ENCODE results near the gene CTNNA2.

The CTNNA2 gene

DNA sequence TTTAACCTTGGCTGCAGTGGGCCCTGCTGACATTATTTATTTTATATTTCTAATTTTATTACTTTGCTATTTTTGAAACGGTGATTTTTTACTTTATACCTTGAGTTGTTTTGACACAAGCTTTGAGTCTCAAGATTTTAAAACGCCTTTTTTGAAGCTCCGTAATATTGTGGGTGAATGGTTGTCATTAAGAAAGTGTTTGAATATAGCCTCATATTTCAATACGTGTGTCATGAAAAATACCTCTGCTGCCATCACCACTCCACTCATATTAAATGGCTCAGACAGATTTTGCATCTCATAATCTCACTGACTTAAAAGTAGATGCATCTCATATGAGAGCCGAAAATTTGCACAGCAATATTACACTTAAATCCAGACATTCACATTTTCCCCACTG is 106.6 kb downstream of the CTNNA2 start:
- no peak for DNase-seq

DNA sequence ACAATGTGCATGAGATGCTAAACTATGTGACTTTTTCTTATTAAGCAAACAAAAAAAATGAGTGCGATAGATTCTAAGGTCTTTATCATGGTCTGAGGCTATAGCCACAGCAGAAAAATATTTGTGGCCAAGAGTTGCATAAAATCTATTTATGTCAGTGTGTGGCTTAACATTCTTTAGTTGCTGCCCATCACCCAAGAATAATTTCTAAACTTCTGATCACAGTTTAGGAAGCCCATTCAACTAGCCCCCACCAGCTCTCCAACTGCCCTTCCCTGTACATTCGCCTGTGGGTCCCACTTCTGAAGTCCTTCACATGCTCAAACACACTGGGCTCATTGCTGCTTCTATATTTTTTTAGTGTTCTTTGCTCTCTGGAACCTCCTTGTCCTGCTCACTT is 107.1 kb downstream of the CTNNA2 start:
- no peak for DNase-seq

DNA sequence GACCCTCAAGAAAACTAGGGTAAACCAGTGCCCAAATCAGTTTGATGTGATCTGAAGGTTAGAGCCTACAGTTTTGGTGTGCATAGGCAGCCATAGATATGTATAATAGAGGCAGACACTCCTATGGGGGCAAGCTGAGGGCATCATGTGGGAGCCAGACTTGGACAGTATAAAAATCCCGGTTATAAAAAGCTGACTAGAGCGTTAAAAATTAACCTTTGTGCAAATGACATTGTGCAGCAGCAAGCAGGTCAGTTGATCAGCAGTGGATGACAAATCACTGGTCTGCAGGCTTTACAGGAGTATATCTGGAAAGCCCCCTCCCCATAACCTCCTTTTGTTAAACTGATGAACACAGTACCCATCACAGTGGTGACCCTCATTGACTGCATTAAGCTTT is 107.8 kb downstream of the CTNNA2 start:
- DNase-seq, result no peak

DNA sequence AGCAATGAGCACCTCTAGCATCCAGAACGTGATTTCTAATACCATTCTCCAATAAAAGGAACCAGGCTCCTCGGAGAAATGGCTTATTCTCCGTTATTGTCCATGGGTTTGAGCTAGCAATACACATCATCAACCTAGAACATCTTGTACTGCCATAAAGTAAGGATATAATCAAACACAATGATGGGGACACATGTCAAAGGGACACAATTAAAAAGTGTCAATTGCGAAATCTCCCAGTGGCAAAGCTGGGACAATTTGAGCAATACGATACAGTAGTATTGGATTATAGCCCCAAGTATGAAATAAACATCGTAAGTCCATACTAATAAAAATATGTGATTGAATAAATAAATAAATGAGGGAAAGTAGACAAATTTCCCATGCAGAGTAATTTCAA is 108.4 kb downstream of the CTNNA2 start:
- DNase-seq, result no peak

DNA sequence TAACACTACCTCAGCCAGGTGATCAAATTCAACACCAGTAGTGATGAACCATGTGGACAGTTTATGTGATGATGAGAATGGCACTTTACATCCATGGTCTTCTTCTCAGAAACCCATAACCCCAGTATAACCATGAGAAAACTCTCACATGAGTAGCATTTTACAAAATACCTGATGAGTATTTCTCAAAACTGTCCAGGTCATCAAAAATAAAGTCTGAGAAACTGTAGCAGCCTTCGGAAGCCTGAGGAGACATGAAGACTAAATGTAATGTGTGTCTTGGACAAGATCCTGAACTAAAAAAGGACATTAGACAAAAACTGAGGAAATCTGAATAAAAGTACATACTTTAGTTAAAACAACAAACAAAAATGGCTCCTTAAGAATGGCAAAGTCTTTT is 108.9 kb downstream of the CTNNA2 start:
- no peak for DNase-seq

DNA sequence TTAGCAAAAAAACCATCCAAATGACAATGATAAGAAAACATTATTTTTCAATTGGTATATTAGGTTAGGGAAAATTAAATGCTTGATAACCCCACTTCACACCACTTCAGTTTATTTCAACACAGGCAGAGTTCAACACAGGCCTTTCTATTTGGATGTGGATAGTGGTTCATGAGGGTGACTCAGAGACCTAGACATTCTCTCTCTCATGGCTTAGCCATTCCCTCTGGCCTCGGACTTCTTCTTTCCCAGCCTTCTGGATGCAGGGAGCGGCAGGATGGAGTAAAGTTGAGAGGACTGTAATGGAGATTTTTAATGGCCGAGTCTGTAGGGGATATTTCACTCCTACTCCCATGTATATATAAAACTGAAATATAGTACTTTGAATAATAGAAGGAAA is 109.7 kb downstream of the CTNNA2 start:
- no peak for DNase-seq

DNA sequence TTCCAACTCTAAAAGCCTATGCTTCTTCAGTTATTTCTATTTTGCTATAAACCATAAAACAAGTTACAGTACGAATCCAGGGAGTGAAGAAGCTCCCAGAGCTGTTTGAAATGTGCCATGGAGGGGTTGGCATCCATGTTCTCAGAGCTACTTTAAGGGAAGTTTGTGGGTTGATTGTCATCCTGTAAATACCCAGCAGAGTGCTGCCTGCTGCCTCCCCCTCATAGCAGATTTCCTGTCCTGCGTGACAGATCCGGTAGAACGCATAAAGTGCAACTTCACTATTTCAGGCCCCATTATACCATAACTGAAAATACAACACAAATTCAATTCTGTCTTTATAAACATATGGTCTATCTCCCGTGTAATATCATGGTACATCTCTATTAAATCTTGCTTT is 114.4 kb downstream of the CTNNA2 start:
- DNase-seq, result no peak

DNA sequence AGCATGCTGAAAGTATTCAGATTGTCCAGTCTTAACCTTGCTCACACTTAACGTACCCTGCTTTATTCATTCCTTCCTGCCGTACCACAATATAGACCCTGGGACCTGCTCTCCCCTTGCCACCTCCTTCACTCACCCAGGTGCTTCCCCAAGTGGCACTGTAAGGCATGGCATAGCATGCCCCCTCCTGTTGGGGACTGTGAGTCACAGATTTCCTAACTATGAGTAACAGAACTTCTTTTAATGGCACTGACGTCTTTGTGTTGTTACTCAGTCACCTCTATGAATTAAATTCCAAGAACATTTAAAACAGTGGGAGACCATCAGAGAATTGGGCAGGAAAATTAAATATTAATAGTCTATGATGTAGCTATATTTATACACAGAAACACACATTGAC is 117.2 kb downstream of the CTNNA2 start:
- DNase-seq, result no peak

DNA sequence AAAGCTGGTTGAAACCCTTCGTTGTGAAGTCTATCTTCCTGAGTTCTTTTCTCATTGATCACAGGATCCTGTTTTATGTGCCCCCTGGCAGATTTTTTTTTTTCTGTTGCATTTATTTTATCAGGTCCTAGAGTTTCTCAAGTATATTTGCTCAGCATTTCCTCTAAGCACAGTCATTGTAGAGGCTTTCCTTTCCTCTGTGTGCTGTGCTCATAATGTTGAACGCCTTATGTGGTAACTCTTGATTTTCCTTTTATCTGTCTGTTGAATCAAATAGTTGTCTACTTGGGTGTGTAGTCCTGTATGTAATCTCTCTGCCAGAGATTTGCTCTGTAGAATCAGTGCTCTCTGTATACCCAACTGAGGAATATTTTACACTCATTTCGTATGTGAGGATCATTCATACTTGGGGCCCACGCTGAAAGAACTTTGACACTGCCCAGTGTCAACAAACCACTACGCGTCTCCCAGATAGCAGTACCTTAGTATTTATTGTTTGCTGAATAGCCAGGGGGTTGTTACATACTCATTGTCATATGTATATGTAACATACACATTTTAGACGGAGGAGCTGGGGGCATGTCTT is 118.2 kb downstream of the CTNNA2 start:
- no peak for DNase-seq

DNA sequence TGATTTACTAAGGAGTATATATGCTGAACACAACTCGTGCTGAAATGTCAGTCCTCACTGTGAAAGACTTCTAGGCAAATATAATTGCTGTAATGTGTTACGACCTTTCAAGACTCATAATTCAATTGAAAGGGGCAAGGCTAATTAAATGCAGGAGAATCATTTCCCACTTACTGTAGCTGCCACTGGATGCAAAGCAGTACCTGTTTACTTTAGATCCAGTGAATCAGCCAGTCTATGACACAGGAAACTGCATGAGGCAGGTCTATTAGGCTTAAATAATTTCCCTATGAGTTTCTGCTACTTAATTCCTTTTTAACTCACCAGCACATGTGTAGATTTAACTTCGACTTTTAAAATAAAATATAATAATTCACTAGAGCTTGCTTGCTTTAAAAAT is 125.6 kb downstream of the CTNNA2 start:
- DNase-seq, result no peak

DNA sequence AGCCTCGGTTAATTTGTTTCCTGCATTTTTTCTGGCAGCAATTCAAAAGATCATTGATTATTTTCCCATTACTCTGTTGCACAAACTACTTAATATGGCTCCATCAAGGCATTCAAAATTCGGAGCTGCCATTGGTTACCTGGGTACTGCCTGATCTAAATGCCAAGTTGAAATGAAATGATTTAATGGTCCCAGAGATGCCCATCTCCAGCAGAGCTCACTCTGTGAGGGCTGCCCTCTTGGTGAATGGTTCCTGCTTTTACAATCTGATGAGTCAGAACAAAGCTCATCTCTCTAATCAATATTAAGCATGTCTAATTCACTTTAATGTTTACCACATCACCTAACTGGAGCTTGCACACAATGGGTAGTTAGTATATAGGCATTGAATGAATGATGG is 126.1 kb downstream of the CTNNA2 start:
- DNase-seq, result no peak

DNA sequence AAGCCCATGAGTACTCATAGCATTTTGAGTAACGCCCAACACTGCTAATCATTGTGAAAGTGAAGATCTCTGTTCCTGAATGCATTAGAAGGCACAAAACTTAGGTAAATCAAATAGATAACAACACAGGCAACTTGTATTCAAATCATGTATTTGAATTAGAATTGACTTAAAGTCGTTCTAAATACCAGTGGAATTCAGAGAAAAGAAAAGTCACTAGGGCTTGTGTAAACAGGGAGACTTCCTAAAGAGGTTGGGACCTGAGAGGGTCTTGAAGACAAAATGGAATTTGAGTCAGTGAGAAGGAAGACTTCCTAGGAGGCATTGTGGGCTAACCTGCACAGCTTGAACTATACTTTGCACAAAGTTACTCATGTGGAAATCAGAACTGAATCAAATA is 127.2 kb downstream of the CTNNA2 start:
- no peak for DNase-seq

DNA sequence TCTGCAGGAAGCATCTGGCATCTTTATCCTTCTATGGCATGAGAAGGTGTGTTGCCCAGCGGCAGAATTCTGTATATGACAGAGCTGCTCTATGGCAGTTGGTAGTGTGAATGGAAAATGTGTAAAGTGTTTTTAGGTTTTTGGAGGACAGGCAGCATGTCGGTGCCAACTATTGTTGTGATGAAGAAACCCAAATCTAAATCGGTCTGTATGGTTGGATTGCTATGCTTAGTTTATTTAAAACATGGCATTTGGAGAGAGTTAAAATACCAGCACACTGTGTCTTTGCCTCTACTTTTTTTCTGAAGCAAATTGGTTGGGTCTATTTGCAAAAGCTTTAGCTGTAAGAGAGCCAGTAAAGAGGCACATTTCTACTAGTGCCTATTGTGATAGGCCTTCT is 136.7 kb downstream of the CTNNA2 start:
- no peak for DNase-seq

DNA sequence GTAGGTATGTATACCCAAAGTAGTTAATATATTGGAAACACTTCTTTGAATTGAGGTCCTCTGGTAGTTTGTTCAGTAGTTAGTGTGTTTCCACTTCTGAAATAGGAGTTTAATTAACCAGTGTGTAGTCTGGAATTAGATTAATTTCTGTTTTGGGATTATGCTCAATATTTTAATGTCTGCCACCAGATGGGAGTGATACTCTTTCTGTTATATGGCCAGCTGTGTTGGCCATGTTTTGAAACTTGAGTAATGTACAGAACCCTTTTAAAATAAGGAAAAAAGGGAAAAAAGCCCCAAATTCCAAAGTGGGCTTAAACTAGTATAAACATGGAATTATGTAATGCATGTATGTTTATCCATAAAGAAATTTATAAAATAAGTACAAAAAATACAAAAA is 147.7 kb downstream of the CTNNA2 start:
- DNase-seq, result no peak

DNA sequence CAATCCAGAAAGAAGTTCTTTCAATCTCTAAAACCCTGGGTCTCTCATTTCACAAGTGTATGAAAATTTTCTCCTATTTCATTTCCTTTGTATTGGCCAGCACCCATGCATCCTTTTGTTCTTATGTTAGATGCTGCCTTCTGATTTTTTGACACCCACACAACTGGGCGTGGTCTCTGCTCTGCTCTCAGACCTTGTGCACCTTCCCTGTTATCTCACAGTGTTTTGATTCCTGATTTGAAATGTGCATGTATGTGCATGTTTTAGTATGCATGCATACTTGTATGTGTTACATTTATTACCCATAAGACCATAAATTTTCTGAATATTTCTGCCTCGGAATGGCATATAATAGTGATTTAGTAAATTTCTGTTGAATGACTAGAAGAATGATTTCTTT is 152.2 kb downstream of the CTNNA2 start:
- no peak for DNase-seq

DNA sequence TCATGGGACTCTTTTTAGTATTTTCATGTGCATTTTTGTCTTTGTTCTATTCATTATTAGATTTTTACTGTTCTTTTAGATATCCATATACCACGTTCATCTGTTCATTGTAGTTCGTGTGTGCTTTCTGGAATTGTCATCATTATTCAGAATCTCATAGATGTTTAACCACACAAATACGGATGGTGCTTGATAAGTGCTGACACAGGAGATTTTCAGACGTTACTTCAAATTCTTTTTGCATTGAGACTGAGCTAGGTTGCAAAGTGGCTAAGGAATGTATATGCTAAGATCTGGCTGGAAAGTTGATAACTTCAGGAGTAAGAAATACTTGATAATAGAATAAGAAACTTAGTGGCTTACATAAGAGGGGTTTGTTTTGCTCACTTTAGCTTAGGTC is 153.6 kb downstream of the CTNNA2 start:
- no peak for DNase-seq

DNA sequence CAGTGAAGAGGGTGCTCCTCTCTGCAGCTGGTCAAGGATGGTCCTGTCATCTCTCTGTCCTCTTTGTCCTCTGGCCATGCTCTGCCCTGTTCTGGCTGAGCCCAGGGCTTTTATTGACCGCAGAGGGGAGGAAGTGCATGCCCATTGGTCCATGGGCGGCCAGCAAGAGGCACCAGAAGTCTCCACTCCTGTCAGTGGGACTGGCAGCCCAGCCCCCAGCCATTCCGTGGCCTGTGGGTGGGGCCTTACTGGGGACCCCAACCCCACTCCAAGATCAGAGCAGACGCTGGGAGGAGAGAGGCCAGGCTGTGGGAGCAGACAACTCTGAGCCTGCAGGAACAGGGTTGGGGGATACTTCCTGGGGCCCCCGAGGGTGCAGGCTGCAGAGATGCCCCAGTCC is 156.9 kb downstream of the CTNNA2 start:
- DNase-seq, result no peak

DNA sequence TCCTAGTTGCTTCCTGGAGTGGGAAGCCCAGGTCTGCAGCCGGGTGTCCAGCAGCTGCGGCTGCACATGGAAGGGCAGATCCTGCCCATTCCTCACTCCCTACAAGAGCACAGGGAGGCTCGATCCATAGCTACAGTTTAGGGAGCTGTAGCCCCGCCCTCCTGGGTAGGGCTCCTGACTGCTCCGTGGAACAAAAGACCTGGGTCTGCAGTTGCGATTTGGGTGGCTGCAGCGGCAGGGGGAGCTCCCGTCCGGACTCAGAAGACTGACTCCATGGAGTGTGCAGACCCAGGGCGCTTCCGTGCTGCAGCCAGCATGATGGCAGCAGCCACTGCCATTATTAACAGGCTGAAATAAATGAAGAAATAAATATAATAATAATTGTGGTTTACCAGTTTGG is 157.3 kb downstream of the CTNNA2 start:
- DNase-seq, result no peak

DNA sequence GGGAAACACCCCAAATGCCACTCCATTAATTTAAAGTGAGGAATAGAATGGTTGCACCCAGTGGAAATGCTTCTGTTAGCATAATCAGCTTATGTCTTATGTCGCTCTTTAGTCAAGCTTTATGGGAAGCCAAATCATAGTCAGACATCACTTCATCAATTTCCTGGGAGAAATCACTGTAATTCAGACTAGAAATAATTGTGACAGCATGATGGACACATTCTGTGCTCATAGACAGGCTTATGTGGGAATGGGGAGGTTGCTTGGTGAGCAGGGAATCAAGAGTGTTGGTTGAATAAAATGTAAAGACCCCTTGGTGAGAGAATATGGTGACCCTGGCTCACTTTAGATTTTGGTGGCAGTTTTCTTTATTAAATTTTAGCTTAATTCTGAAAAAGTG is 174.0 kb downstream of the CTNNA2 start:
- DNase-seq, result no peak

DNA sequence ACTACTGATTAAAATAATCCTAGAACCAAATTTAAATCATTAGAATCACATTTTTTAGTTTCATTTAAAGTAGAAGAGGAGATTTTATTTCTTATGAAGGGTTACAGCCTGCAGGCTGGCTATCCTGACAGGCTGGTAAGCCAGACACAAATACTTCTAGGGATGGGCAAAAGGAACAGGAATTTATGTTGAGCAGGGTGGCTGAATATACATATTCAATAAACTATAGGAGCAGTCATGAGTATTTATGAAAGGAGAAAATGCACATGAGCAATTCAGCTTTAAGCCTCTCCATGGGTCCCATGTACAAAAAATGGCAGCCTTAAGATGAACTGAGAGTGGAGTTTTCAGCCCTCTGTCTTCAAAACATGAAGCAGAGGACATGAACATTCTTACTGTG is 182.4 kb downstream of the CTNNA2 start:
- no peak for DNase-seq

DNA sequence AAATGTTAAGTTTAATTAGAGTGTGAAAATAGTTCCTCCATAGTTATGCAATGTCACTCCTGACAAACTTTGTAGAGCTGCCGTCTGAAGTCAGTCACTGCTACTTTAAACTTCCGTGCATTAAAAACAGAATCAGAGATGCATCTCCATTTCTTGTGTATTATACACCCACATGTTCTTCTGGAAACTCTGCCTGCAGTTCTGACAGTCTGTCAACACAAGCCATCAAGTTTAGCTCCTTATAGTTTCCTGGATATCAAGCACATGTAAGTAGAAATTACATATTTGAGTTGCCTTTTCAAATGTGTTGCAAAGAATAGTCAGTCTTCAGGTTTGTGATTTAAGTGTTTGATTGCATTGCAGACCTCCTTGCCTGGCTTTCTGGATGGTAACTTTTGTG is 184.3 kb downstream of the CTNNA2 start:
- DNase-seq, result no peak

DNA sequence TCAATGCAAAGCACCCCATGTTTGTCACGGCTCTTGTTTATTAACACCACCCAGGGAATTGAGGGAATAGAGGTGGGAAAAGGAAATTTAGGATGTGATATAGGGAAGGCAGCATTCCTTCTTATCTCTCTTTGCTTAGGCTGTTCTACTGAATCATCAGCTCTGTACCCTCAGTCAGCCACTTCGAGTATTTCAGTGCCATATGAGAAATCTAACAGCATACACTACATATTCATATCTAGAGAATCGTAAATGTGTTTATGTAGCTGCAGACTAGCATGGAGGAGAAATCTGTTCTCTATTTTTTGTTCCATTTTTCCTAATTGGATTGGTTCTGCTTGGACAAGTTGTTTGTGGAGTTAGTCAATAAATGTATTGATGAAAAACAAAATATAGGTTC is 187.8 kb downstream of the CTNNA2 start:
- no peak for DNase-seq

DNA sequence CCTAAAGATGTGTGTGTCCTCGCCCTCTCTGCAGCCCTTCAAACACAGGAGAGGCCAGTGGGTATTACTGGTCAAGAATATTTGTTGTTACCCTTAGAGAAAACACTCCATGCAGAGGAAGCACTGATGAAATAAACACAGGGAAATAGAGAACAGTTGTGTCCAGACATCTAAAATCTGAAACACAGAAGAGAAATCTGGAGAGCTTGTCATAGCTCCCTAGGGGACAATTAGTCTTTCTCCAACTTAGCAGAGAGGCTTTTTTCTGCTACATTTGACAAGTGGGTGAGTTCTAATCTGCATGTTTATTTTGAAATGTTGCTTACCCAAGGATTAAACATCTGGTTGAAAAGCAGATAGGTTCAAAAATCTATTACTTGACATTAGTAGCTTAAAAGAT is 190.1 kb downstream of the CTNNA2 start:
- no peak for DNase-seq

DNA sequence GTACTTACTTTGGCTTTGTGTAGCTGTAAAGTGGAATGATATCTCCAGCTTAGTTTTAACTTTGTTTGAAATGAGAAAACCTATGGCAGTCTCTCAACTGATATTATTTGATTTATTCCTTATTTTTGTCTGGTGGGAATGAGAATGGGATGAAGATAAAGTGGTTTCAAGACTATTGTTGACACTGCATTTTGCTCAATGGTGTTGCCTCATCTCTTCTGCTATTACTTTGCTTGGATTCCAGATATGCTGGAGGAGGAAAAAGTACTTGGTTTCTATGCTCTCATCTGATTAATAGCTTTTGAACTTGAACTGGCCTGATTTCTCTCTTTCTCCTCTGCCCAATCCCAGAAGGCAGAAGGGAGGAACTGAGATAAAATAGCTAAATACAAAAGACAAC is 198.2 kb downstream of the CTNNA2 start:
- no peak for DNase-seq

DNA sequence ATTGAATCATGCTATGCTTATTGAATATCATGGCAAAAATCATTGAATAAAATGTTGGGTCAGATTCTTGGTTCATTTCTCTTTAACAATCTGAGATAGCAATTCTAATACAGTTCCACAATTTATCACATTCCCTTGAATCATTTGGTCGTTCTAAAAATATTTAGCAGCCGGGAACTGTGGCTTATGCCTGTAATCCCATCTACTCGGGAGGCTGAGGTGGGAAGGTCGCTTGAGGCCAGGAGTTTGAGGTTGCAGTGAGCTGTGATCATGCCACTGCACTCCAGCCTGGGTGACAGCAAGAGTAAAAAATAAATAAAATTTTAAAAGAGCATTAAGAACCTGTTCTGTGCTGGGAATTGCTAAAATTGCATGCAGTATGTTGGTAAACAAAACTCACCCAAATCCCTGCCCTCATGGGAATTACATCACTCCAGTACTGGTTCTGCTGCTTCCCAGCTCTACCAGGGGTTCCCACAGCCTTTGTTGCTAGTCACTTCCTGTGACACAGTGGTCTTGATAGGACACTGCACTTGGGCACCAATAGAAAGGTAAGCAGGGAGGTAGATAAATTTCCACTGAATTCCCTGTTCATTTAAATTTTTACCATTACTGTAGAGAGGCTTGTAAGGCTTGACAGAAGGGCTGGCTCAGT is 200.4 kb downstream of the CTNNA2 start:
- DNase-seq, result no peak

DNA sequence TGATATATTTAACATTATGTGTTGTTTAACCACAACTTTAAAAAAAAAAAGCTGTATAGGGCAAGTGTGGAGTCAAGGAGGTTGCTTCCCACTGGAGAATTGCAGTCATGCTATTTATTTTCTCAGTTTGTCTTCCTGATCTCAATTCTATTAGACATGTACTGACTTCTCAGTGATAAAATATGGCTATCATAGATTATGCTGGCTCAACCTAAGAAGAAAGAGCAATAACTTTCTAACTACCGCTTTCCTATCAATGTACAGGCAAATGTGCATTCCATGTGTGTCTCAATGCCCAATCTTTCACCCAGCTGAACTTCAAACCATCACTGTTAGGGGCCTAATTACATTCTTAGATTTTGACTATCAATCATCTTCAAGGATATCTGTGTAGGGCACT is 201.4 kb downstream of the CTNNA2 start:
- no peak for DNase-seq
